Stimulated activated CD4-positive, alpha-beta T cell treated with anti-CD3 and anti-CD28 coated beads, Interleukin-1b, Interleukin-23, amount 100 ng/mL, for 1 hour (primary cell): ENCODE results near the gene E2F4.

ENCODE experiments used
- DNase-seq, 2 donors: peaks; one replicate each; pipeline ENCODE4 v3.0.0-alpha.2; 2020; ENCODE audit warnings: low read depth in 2 of 2

The E2F4 gene

GRCh38 chr16:67190448-67191399, 1.2 kb upstream of the E2F4 start:
- no peak for DNase-seq

GRCh38 chr16:67191411-67191994, 452 bp upstream of the E2F4 start:
- DNase-seq: no peak

- DNase-seq: no peak
These were observed 916 bp downstream of the E2F4 start for GRCh38 chr16:67192781-67193361.

GRCh38 chr16:67193536-67193935, 1.6 kb downstream of the E2F4 start:
- DNase-seq: no peak

GRCh38 chr16:67194260-67194659, 2.3 kb downstream of the E2F4 start:
- no peak for DNase-seq

GRCh38 chr16:67195676-67196075, 3.7 kb downstream of the E2F4 start:
- DNase-seq: no peak

- DNase-seq: no peak
These were observed 4.9 kb downstream of the E2F4 start for GRCh38 chr16:67196881-67197280.

GRCh38 chr16:67197704-67198103, 5.7 kb downstream of the E2F4 start:
- DNase-seq: no peak

GRCh38 chr16:67198238-67198734, 6.3 kb downstream of the E2F4 start:
- no peak for DNase-seq

- no peak for DNase-seq
These were observed 7.3 kb downstream of the E2F4 start, which contains the start of gene ELMO3 for GRCh38 chr16:67199011-67199807. TSS of gene ELMO3 (plus strand) at chr16:67199131. CDS start at chr16:67199327, 196 bp downstream.

- DNase-seq: no peak
These were observed 7.8 kb downstream of the E2F4 start for GRCh38 chr16:67199808-67200198.

- DNase-seq: no peak
These were observed 8.5 kb downstream of the E2F4 start for GRCh38 chr16:67200491-67200890.

GRCh38 chr16:67201411-67202345, 9.7 kb downstream of the E2F4 start:
- no peak for DNase-seq

- DNase-seq: no peak
These were observed 10.5 kb downstream of the E2F4 start for GRCh38 chr16:67202426-67202825.

- DNase-seq: no peak
These were observed 11.1 kb downstream of the E2F4 start for GRCh38 chr16:67202956-67203493.

- no peak for DNase-seq
These were observed 12.1 kb downstream of the E2F4 start for GRCh38 chr16:67204076-67204475.

GRCh38 chr16:67206129-67206837, 14.3 kb downstream of the E2F4 start:
- DNase-seq: no peak

- DNase-seq: no peak
These were observed 14.9 kb downstream of the E2F4 start for GRCh38 chr16:67206838-67207248.

- no peak for DNase-seq
These were observed 15.5 kb downstream of the E2F4 start for GRCh38 chr16:67207249-67208091.
